Testis (tissue), 2 donors: ENCODE data around the gene SDK2.

Experiments used
- POLR2A ChIP-seq: fragments of 450-650 bp; IDR thresholded peaks from one replicate; pipeline ENCODE4 v1.6.1; 2017; ENCODE audit warnings: antibody characterized with exemption, mild to moderate bottlenecking, moderate library complexity
- TF ChIP-seq, protein P1 (sequence below), 3 experiments: fragments of 450-650 bp in 2 of 3; fragments of 200-600 bp in 1 of 3; sonication (generic) in 1 of 3; IDR thresholded peaks; one replicate each; pipeline ENCODE4 v1.5.1; 2016 to 2019; ENCODE audit warnings: antibody characterized with exemption in 3 of 3, mild to moderate bottlenecking in 2 of 3, moderate library complexity in 1 of 3

DNA sequence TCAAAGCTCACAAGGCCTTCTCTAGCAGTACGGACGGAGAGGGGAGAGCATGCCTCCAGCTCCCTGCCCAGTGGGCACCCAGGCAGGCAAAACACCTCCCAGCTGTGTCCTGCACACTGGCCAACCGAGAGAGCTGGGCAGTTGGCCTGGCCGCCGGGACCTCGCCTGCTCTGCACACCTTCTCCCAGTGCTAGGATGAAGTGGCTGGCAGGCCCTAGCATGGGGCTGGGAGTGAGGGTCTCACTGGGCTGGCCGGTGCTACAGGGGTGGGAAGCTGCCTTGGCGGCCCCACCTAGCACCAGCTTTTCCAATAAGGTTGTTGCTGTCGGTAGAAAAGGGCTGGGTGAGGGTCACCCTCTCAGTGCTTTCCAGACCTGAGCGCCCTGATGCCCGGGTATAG lies 60.2 kb downstream of the SDK2 start:
- no peak for TF ChIP-seq POLR2A
- TF ChIP-seq, protein P1, sequence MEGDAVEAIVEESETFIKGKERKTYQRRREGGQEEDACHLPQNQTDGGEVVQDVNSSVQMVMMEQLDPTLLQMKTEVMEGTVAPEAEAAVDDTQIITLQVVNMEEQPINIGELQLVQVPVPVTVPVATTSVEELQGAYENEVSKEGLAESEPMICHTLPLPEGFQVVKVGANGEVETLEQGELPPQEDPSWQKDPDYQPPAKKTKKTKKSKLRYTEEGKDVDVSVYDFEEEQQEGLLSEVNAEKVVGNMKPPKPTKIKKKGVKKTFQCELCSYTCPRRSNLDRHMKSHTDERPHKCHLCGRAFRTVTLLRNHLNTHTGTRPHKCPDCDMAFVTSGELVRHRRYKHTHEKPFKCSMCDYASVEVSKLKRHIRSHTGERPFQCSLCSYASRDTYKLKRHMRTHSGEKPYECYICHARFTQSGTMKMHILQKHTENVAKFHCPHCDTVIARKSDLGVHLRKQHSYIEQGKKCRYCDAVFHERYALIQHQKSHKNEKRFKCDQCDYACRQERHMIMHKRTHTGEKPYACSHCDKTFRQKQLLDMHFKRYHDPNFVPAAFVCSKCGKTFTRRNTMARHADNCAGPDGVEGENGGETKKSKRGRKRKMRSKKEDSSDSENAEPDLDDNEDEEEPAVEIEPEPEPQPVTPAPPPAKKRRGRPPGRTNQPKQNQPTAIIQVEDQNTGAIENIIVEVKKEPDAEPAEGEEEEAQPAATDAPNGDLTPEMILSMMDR (IDR thresholded peaks at IDR 0.05), result no peak
